ENCODE data around the gene PRDX5.

Gene PRDX5

GRCh38 chr11:64357904-64358535 is 40.1 kb downstream of the PRDX5 start:
- no peak for TF ChIP-seq POLR2A (IDR thresholded peaks at IDR 0.05; ENCODE audit: low read length)
- TF ChIP-seq GATA1 (IDR thresholded peaks at IDR 0.05; ENCODE audit: low read depth, low read length): no peak
- peak; percentile 54 to 75 for DNase-seq

- no peak for TF ChIP-seq POLR2A (IDR thresholded peaks at IDR 0.05; ENCODE audit: low read length)
- no peak for TF ChIP-seq GATA1 (IDR thresholded peaks at IDR 0.05; ENCODE audit: low read depth, low read length)
These were observed 40.6 kb downstream of the PRDX5 start for GRCh38 chr11:64358536-64358906.

GRCh38 chr11:64358907-64359711 is 41.2 kb downstream of the PRDX5 start, which contains the start of gene RPS6KA4:
TSS of gene RPS6KA4 (plus strand) at chr11:64359162. CDS start at chr11:64359236, 74 bp downstream.
- peak; percentile 74 to 88 for DNase-seq

More at GRCh38 chr11:64358536-64358906, 40.6 kb downstream of the PRDX5 start:
- DNase-seq: no peak

GRCh38 chr11:64359712-64360445 is 42.0 kb downstream of the PRDX5 start:
- no peak for TF ChIP-seq GATA1 (IDR thresholded peaks at IDR 0.05; ENCODE audit: low read depth, low read length)
- TF ChIP-seq POLR2A (IDR thresholded peaks at IDR 0.05; ENCODE audit: low read length): no peak
- DNase-seq: peak; percentile 33 to 46

More at GRCh38 chr11:64358907-64359711, 41.2 kb downstream of the PRDX5 start, which contains the start of gene RPS6KA4:
- TF ChIP-seq GATA1 (IDR thresholded peaks at IDR 0.05; ENCODE audit: low read depth, low read length): no peak
- peak; percentile 62 for TF ChIP-seq POLR2A (IDR thresholded peaks at IDR 0.05; ENCODE audit: low read length)

GRCh38 chr11:64360448-64360921 is 42.6 kb downstream of the PRDX5 start:
- no peak for DNase-seq
- TF ChIP-seq POLR2A (IDR thresholded peaks at IDR 0.05; ENCODE audit: low read length): no peak
- TF ChIP-seq GATA1 (IDR thresholded peaks at IDR 0.05; ENCODE audit: low read depth, low read length): no peak

GRCh38 chr11:64361659-64362058 is 43.7 kb downstream of the PRDX5 start:
- TF ChIP-seq GATA1 (IDR thresholded peaks at IDR 0.05; ENCODE audit: low read depth, low read length): no peak
- no peak for TF ChIP-seq POLR2A (IDR thresholded peaks at IDR 0.05; ENCODE audit: low read length)

GRCh38 chr11:64362339-64362738 is 44.4 kb downstream of the PRDX5 start:
- no peak for DNase-seq
- no peak for TF ChIP-seq POLR2A (IDR thresholded peaks at IDR 0.05; ENCODE audit: low read length)
- no peak for TF ChIP-seq GATA1 (IDR thresholded peaks at IDR 0.05; ENCODE audit: low read depth, low read length)

More at GRCh38 chr11:64361659-64362058, 43.7 kb downstream of the PRDX5 start:
- no peak for DNase-seq

GRCh38 chr11:64364435-64364834 is 46.5 kb downstream of the PRDX5 start:
- TF ChIP-seq GATA1 (IDR thresholded peaks at IDR 0.05; ENCODE audit: low read depth, low read length) (no peak), POLR2A (IDR thresholded peaks at IDR 0.05; ENCODE audit: low read length) (no peak)
- DNase-seq: no peak

- no peak for DNase-seq
- TF ChIP-seq POLR2A (IDR thresholded peaks at IDR 0.05; ENCODE audit: low read length): no peak
- TF ChIP-seq GATA1 (IDR thresholded peaks at IDR 0.05; ENCODE audit: low read depth, low read length): no peak
These were observed 47.0 kb downstream of the PRDX5 start for GRCh38 chr11:64364911-64365310.

- no peak for DNase-seq
- no peak for TF ChIP-seq GATA1 (IDR thresholded peaks at IDR 0.05; ENCODE audit: low read depth, low read length)
These were observed 48.8 kb downstream of the PRDX5 start for GRCh38 chr11:64366751-64367150.

GRCh38 chr11:64367931-64368672 is 50.2 kb downstream of the PRDX5 start:
- no peak for DNase-seq
- no peak for TF ChIP-seq POLR2A (IDR thresholded peaks at IDR 0.05; ENCODE audit: low read length)
- TF ChIP-seq GATA1 (IDR thresholded peaks at IDR 0.05; ENCODE audit: low read depth, low read length): no peak

GRCh38 chr11:64368673-64369074 is 50.8 kb downstream of the PRDX5 start:
- no peak for DNase-seq

More at GRCh38 chr11:64368673-64369074, 50.8 kb downstream of the PRDX5 start:
- TF ChIP-seq GATA1 (IDR thresholded peaks at IDR 0.05; ENCODE audit: low read depth, low read length) (no peak), POLR2A (IDR thresholded peaks at IDR 0.05; ENCODE audit: low read length) (no peak)
